ENCODE measurements around the gene CAMSAP1. TPM values are rescaled to one million over a fixed set of nuclear protein-coding genes. Genes with fewer than 3 reads are reported as not detected.

CAMSAP1 gene
- polyA plus RNA-seq, 1 donor from 2014 or later, result 58.5 TPM

DNA sequence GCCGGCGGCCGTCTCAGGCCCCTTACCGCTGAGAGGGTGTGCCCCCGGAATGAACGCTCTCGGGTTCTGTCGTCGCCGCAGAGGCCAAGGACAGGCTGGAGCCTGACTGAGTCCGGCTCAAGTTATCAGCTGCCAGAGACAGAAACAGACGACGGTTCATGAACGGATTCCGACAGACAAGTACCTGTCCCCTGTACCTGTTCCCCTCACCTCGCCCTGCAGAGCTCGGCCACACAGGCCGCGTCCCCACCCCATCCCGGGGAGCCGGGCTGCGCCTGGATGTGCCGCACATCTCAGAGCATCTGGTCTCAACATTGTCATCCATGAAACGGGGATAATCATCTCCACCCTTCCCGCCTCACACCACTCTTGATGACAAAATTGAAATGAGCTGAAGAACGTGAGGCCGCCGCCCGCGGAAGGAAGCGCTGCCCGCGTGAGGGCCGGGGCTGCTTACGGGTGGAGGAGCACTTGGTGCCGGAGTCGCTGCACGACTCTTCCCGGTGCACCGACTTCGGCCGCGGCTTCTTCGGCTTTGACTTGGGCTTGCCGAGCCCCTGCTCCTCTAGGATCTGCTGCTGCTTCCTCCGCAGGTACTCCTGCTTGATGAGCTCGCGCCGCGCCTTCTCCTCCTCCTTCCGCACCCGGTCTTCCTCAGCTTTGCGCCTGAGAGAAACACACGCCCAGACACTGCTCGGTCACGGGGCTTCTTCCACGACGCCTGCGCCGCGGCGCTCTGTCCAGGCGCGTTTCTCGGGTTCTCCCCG lies 89.2 kb downstream of the CAMSAP1 start:
- Histone ChIP-seq H3F3A (ENCODE audit: insufficient read depth, low read length, poor library complexity, severe bottlenecking) (no peaks in the 10 kb centered on the region), H3K27me3 (ENCODE audit: insufficient read depth, low read depth, low read length) (no peaks in the 10 kb centered on the region), H3K9me2 (ENCODE audit: insufficient read depth, low read length) (no peaks in the 10 kb centered on the region), H3K4me2 (ENCODE audit: low read length) (no peak overlapping the region), H4K20me1 (ENCODE audit: insufficient read depth) (no peaks in the 10 kb centered on the region), H3K36me3 (ENCODE audit: insufficient read depth, low read length) (no peaks in the 10 kb centered on the region), H3K4me3 (ENCODE audit: low read length) (no peak overlapping the region), H3K79me2 (replicated peaks; ENCODE audit: insufficient read depth, low read length) (peaks cover 6% of the 10 kb centered on the region), H3K27ac (ENCODE audit: low read length) (no peak overlapping the region), H3K9me3 (ENCODE audit: low read length) (no peaks in the 10 kb centered on the region), H2AFZ (ENCODE audit: low read depth, low read length) (no peak overlapping the region), H3K9ac (ENCODE audit: low read length) (no peak overlapping the region)
- no peak for TF ChIP-seq SMC3 (conservative IDR thresholded peaks at IDR 0.05; ENCODE audit: poor library complexity)
- no peak for TF ChIP-seq RAD21 (conservative IDR thresholded peaks at IDR 0.05)
- TF ChIP-seq MXI1 (conservative IDR thresholded peaks at IDR 0.05; ENCODE audit: poor library complexity, severe bottlenecking), result no peak
- TF ChIP-seq, protein P1, sequence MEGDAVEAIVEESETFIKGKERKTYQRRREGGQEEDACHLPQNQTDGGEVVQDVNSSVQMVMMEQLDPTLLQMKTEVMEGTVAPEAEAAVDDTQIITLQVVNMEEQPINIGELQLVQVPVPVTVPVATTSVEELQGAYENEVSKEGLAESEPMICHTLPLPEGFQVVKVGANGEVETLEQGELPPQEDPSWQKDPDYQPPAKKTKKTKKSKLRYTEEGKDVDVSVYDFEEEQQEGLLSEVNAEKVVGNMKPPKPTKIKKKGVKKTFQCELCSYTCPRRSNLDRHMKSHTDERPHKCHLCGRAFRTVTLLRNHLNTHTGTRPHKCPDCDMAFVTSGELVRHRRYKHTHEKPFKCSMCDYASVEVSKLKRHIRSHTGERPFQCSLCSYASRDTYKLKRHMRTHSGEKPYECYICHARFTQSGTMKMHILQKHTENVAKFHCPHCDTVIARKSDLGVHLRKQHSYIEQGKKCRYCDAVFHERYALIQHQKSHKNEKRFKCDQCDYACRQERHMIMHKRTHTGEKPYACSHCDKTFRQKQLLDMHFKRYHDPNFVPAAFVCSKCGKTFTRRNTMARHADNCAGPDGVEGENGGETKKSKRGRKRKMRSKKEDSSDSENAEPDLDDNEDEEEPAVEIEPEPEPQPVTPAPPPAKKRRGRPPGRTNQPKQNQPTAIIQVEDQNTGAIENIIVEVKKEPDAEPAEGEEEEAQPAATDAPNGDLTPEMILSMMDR (IDR thresholded peaks at IDR 0.05; ENCODE audit: poor library complexity, severe bottlenecking), result no peak
- no peak for TF ChIP-seq REST (IDR thresholded peaks at IDR 0.05; ENCODE audit: borderline replicate concordance)
- no peak for TF ChIP-seq EZH2 (IDR thresholded peaks at IDR 0.05; ENCODE audit: borderline replicate concordance, insufficient read depth, low read length, poor library complexity, severe bottlenecking)
- no peak for TF ChIP-seq POLR2AphosphoS5 (IDR thresholded peaks at IDR 0.05)
- TF ChIP-seq EP300 (conservative IDR thresholded peaks at IDR 0.05; ENCODE audit: poor library complexity, severe bottlenecking), result no peak
- TF ChIP-seq TAF1 (IDR thresholded peaks at IDR 0.05; ENCODE audit: low read depth), result no peak

- no peaks in the 10 kb centered on the region for H3K9me2 ChIP-seq (ENCODE audit: insufficient read depth, low read length)
- H3K4me2 ChIP-seq (ENCODE audit: low read length), result no peak overlapping the region
- H3K9me3 ChIP-seq (ENCODE audit: low read length), result no peaks in the 10 kb centered on the region
- no peak overlapping the region for H3K4me3 ChIP-seq (ENCODE audit: low read length)
- TF ChIP-seq EZH2 (IDR thresholded peaks at IDR 0.05; ENCODE audit: borderline replicate concordance, insufficient read depth, low read length, poor library complexity, severe bottlenecking) (no peak), REST (IDR thresholded peaks at IDR 0.05; ENCODE audit: borderline replicate concordance) (no peak), POLR2AphosphoS5 (IDR thresholded peaks at IDR 0.05) (no peak)
- H2AFZ ChIP-seq (ENCODE audit: low read depth, low read length), result no peak overlapping the region
- no peak overlapping the region for H3K27ac ChIP-seq (ENCODE audit: low read length)
- H3K9ac ChIP-seq (ENCODE audit: low read length), result no peak overlapping the region
- peaks cover under 1% of the 10 kb centered on the region for H3K36me3 ChIP-seq (ENCODE audit: insufficient read depth, low read length)
- H3K79me2 ChIP-seq (replicated peaks; ENCODE audit: insufficient read depth, low read length), result peaks cover 6% of the 10 kb centered on the region
- no peaks in the 10 kb centered on the region for H3K27me3 ChIP-seq (ENCODE audit: insufficient read depth, low read depth, low read length)
- H3F3A ChIP-seq (ENCODE audit: insufficient read depth, low read length, poor library complexity, severe bottlenecking), result no peaks in the 10 kb centered on the region
- no peaks in the 10 kb centered on the region for H4K20me1 ChIP-seq (ENCODE audit: insufficient read depth)
Observed at GRCh38 chr9:135816651-135816970, 90.7 kb downstream of the CAMSAP1 start.

Measured in neural cell (in vitro differentiated cells).